Progenitor cell of endocrine pancreas (in vitro differentiated cells): ENCODE results near the gene PDSS1. TPM values are rescaled to one million over a fixed set of nuclear protein-coding genes. Genes with fewer than 3 reads are reported as not detected.

Source experiments
- DNase-seq: peaks from one replicate; pipeline ENCODE4 v3.0.0; 2021; ENCODE audit warnings: low spot score; ENCODE audit not compliant: unreplicated experiment
- H3K27ac Mint-ChIP-seq: 2 replicates; pipeline ENCODE4 v1.8.0; 2021; ENCODE audit warnings: mild to moderate bottlenecking, moderate library complexity, mixed read lengths
- H3K27me3 Mint-ChIP-seq: 2 replicates; pipeline ENCODE4 v1.8.0; 2021; ENCODE audit warnings: mixed read lengths
- H3K36me3 Mint-ChIP-seq: 2 replicates; pipeline ENCODE4 v1.8.0; 2022; ENCODE audit warnings: mixed read lengths; ENCODE audit not compliant: insufficient read depth
- H3K4me1 Mint-ChIP-seq: 2 replicates; pipeline ENCODE4 v1.8.0; 2021; ENCODE audit warnings: low read depth, mixed read lengths
- H3K4me3 Mint-ChIP-seq: 2 replicates; pipeline ENCODE4 v1.8.0; 2021; ENCODE audit warnings: low read depth, mild to moderate bottlenecking, moderate library complexity, mixed read lengths
- H3K9me3 Mint-ChIP-seq: 2 replicates; pipeline ENCODE4 v1.8.0; 2021; ENCODE audit warnings: low read depth, mixed read lengths
- CTCF ChIP-seq: fragments of 200-600 bp; sonication (generic); IDR thresholded peaks from one replicate; pipeline ENCODE4 v1.5.0; 2021; ENCODE audit warnings: antibody characterized with exemption, mild to moderate bottlenecking; ENCODE audit not compliant: unreplicated experiment
- total RNA-seq: library from RNA; stranded (reverse); gene quantifications from 2 replicates; pipeline ENCODE4 v1.2.1, GENCODE V29; 2021

Gene PDSS1
- total RNA-seq, 1 donor from 2014 or later = 14.4 TPM

DNA sequence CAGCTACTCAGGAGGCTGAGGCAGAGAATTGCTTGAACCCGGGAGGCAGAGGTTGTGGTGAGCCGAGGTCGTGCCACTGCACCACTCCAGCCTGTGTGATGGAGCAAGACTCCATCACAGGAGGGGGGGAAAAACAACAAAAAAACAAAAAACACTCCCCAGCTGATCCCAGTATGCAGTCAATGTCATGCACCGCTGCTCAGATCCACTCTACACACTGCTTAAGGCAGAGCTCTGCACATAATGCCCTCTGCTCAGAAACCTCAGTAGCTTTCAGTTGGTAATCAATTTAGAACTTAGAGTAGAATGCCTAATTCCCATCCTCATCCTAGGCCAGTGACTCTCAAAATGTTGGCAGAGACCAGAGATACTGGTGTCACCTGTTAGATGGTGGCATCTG, 43.9 kb downstream of the PDSS1 start:
- no peak for TF ChIP-seq CTCF
- Mint-ChIP-seq H3K36me3 (peaks cover 24% of the 10 kb centered on the region), H3K27ac (no peak overlapping the region), H3K9me3 (no peaks in the 10 kb centered on the region), H3K4me3 (no peak overlapping the region), H3K4me1 (peaks cover 2% of the 10 kb centered on the region), H3K27me3 (no peaks in the 10 kb centered on the region)
- no peak for DNase-seq

GRCh38 chr10:26743091-26743490, 45.6 kb downstream of the PDSS1 start:
- Mint-ChIP-seq H3K4me3 (no peak overlapping the region), H3K36me3 (peaks cover 24% of the 10 kb centered on the region), H3K4me1 (peaks cover 2% of the 10 kb centered on the region), H3K9me3 (no peaks in the 10 kb centered on the region), H3K27ac (no peak overlapping the region), H3K27me3 (no peaks in the 10 kb centered on the region)
- no peak for TF ChIP-seq CTCF
- no peak for DNase-seq

- peak overlapping the region; percentile 4 for H3K27ac Mint-ChIP-seq
- H3K4me3 Mint-ChIP-seq = no peak overlapping the region
- TF ChIP-seq CTCF = no peak
- H3K36me3 Mint-ChIP-seq = peaks cover 24% of the 10 kb centered on the region
- H3K9me3 Mint-ChIP-seq = no peaks in the 10 kb centered on the region
- DNase-seq = no peak
- H3K27me3 Mint-ChIP-seq = no peaks in the 10 kb centered on the region
- H3K4me1 Mint-ChIP-seq = no peaks in the 10 kb centered on the region
These were observed 46.3 kb downstream of the PDSS1 start for GRCh38 chr10:26743841-26744240.

DNA sequence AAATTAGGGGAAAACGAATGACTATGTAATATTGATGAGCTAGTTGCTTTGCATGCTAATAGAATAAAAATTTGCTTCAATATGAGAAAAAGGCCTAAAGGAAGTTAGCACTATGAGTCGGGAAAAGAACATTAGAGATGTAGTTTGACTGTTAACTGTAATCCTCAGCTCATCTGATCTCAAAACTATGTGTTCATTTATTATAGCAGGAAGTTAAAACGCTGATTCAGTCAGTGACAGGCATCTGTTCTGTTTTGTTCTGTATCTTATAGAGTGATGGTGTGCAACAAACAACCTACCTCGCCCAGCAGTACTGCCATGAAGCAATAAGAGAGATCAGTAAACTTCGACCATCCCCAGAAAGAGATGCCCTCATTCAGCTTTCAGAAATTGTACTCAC, 48.6 kb downstream of the PDSS1 start:
- no peaks in the 10 kb centered on the region for H3K27me3 Mint-ChIP-seq
- H3K27ac Mint-ChIP-seq = peak overlapping the region; percentile 39
- H3K36me3 Mint-ChIP-seq = peaks cover 20% of the 10 kb centered on the region
- no peak for DNase-seq
- no peaks in the 10 kb centered on the region for H3K4me1 Mint-ChIP-seq
- H3K4me3 Mint-ChIP-seq = no peak overlapping the region
- H3K9me3 Mint-ChIP-seq = no peaks in the 10 kb centered on the region
- no peak for TF ChIP-seq CTCF

DNA sequence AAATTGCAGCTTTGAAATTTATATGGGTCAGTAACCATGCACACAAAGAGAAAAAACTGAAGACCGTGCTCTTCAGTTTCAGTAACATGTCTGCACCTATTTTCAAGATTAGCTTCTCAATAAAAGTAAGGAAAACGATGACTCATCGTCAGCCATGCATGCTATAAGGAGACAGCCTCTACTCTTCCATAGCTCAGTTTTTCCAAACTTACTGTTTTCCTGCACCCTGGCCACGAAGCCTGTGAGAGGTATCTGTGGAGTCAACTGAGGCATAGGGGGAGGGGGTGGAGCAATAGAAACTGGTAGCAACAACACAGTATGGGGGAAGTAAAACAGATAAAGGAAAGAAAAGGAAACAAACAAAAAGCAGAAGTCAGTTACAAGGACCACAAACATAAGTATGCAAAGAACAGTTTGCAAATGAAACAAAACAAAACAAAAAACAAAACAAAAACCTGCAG, 58.0 kb downstream of the PDSS1 start:
- no peak for TF ChIP-seq CTCF
- DNase-seq = no peak
- Mint-ChIP-seq H3K4me1 (peaks cover 1% of the 10 kb centered on the region), H3K4me3 (no peak overlapping the region), H3K36me3 (peaks cover 3% of the 10 kb centered on the region), H3K27me3 (no peaks in the 10 kb centered on the region), H3K27ac (no peak overlapping the region), H3K9me3 (no peaks in the 10 kb centered on the region)
